A673 (cell line): ENCODE data around the gene NAT16.

Experiments used
- CTCF ChIP-seq: fragments of 300-800, 200-600 bp; sonication (generic); conservative IDR thresholded peaks from 2 replicates; pipeline ENCODE4 v1.5.1; 2017; ENCODE audit warnings: low read depth, mild to moderate bottlenecking, antibody characterized with exemption, low read length, moderate library complexity, mixed read lengths
- EZH2 ChIP-seq: fragments of 200-600 bp; sonication (generic); IDR thresholded peaks from 2 replicates; pipeline ENCODE4 v1.6.1; 2017; ENCODE audit warnings: borderline replicate concordance, low read depth, mild to moderate bottlenecking, mixed read lengths, antibody characterized with exemption, low read length; ENCODE audit not compliant: poor library complexity, severe bottlenecking

- TF ChIP-seq CTCF: no peak
- TF ChIP-seq EZH2: no peak
Measured at GRCh38 chr7:101197991-101198390, 17.9 kb upstream of the NAT16 start.
